HG03439 (cell line): Measurements from ENCODE around the gene APOBEC3A.
"Not testable (repeated sequence)": the region's sequence is repeated elsewhere in the genome, so short reads cannot be mapped to it uniquely, and the experiment has no call there.

Source experiments
- ATAC-seq: cut with Tn5 transposase; IDR thresholded peaks from one replicate; pipeline ENCODE4 v1.9.1; 2021; ENCODE audit warnings: mild to moderate bottlenecking, moderate library complexity; ENCODE audit not compliant: unreplicated experiment

Gene APOBEC3A

GRCh38 chr22:38942702-38943101 lies 14.7 kb upstream of the APOBEC3A start:
- no peak for ATAC-seq

DNA sequence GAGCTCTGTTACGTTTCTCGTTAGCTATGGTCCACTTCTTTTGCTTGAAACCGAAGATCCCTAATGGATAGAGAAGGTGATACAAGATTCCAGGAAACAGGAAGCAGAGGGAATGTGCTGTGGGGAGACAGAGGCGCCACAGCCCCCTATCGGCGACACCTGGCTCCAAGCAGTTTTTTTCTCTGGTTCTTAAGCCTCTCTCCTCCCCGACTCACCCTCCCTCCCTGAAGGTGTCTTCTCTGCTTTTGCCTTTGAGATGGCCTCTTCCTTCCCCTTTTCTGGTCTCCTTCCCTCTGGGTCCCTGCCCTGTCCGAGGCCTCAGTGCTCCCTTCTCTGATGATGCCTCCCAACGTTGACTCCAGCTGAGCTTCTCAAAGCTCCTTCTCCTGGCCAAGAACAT lies 14.2 kb upstream of the APOBEC3A start:
- no peak for ATAC-seq

DNA sequence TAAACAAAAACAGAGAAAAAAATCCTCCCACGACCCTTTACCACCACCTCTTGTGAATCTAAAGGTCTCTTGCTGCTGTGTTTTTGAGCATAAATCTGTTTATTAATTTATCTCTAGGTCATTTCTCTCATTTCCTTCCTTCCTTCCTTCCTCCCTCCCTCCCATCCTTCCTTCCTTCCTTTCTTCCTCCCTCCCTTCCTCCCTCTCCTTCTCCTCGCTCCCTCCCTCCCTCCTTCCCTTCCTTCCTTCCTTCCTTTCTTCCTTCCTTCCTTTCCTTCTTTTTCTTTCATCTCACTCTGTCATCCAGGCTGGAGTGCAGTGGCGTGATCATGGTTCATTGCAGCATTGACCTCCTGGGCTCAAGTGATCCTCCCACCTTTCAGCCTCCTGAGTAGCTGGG lies 13.5 kb upstream of the APOBEC3A start:
- no peak for ATAC-seq

- no peak for ATAC-seq
Measured at GRCh38 chr22:38944653-38945052, 12.8 kb upstream of the APOBEC3A start.

DNA sequence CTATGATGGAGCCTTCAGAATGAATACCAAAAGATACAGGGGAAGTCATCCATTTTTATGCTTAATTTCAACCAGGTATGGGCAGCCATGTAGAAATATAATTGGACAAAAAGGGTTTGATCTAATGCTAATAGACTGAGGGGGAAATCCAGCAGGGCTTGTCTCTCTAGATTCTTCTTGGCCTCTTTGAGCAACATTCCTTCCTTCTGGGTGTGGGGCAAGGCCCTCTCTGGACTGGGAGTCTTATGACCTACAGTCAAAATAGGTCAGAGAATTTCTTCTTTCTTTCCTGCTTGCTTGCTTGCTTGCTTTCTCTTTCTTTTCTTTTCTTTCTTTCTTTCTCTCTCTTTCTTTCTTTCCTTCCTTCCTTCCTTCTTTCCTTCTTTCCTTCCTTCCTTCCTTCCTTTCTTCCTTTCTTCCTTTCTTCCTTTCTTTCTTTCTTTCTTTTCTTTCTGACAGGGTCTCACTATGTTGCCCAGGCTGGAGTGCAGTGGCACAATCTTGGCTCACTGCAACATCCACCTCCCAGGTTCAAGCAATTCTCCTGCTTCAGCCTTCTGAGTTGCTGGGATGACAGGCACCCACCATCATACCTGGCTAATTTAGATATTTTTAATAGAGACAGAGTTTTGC lies 11.6 kb upstream of the APOBEC3A start:
- ATAC-seq, result not testable (repeated sequence)

GRCh38 chr22:38946771-38947170 lies 10.6 kb upstream of the APOBEC3A start:
- no peak for ATAC-seq

DNA sequence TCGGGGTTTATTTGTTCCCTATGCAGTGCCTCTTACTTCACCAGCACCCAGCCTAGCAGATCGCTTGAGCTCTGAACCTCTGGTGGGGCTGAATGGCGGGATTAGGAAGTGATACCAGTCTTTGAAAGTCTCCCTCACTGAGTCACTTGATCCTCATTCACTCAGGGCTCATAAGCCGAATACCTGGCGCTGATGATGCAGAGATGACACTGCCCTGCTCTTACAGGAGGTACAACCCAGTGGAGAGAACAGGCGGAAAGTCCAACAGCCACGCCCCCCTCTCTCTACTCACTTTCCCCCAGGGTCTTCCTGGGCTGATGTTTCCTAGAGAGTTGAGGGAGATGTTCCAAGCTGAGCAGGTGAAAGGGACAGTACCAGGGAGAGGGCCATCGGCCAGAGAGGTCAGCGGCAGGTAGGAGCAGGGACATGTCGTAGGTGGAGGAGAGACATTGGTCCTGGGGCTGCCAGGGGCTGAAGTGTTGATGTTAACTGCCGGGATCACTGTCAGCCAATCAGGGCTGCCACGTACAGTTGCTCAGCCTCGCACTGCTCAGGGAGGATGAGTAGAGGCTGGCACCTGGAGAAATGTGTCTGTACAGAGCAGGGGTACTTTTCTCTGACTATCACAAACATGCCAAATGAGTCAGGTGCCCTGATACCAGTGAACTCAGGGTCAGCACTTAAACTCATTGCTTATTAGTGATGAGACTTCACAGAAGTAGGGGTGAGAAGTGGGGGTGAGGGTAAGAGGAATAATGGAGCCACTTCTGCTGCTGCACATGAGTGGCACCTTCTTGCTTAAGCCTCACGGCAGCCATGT lies 9.9 kb upstream of the APOBEC3A start:
- ATAC-seq, result no peak

- no peak for ATAC-seq
Measured at GRCh38 chr22:38948181-38948940, 9.0 kb upstream of the APOBEC3A start.

GRCh38 chr22:38949889-38950405 lies 7.5 kb upstream of the APOBEC3A start:
- no peak for ATAC-seq

GRCh38 chr22:38950527-38951295 lies 6.7 kb upstream of the APOBEC3A start:
- ATAC-seq, result no peak

GRCh38 chr22:38951734-38952133 lies 5.7 kb upstream of the APOBEC3A start:
- no peak for ATAC-seq

- no peak for ATAC-seq
Measured at GRCh38 chr22:38952281-38952993, 5.0 kb upstream of the APOBEC3A start.

- ATAC-seq, result no peak
Measured at GRCh38 chr22:38953091-38953490, 4.3 kb upstream of the APOBEC3A start.

DNA sequence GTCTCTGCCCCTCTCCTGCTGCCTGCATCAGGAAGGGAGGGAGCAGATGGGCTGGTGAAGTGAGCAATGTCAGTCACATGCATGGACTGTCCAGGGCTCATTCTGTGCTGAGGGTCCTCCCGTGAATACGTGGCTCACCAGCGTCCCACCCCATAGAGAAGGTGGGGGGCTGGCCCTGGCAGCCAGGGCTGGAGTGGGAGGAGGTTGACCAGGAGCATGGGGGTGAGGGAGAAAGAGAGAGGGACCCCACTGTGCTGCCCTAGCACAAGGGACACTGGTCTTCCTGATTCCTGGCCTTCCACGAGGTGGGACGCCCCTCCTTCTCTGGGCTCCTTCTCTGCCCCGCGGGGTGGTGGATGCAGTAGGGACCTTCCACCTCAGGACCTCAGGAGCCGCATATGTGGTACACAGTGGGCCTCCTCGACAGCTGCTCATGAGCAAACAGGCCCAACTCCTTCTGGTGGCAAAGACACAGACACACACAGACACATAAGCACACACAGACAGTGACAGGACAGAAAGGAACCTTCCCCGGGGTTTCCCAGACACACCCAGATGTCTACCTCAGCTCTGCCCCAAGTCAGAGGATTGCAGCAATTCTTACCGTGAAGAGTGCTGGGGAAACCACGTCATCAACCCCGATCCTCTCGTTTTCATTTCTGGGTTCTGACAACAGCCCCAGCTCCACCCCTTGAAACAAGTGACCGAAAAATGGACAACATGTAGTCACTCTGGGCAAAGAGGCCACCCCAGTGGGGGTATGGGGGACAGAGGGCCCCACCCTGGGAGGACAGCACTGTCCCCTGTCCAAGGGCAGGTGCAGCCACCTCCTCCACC lies 3.6 kb upstream of the APOBEC3A start:
- peak; percentile 80 for ATAC-seq

DNA sequence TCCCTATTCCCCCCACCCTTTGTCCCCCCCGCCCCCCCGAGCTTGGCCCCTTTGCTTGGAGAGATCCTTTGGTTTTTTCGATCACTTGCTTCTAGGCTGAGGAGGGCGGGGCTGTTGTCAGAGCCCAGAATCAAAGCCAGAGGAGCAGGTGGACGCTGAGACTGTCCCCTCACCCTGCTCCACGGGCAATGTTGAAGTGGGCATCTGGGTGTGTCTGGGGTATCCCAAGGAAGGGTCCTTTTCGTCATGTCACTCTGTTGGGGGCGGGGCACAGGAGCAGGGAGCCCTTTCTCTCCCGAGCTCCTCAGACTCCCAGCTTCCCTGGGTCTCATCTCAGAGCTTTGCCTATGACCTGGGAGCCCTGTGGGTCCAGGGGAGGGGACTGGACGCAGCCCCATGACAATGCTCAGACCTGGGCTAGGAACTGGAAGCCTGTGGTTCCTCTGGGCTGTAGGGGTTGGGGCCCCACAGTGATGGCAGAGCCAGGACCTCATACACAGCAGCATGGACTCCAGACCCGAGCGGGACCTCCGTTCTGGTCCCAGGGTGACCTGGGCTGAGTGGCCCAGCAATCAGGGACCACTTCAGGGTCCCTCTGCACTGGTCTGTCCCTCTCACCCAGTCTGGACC lies 2.9 kb upstream of the APOBEC3A start:
- ATAC-seq, result no peak

- no peak for ATAC-seq
Measured at GRCh38 chr22:38955250-38955905, 2.0 kb upstream of the APOBEC3A start.

GRCh38 chr22:38955926-38956325 lies 1.5 kb upstream of the APOBEC3A start:
- ATAC-seq, result no peak

DNA sequence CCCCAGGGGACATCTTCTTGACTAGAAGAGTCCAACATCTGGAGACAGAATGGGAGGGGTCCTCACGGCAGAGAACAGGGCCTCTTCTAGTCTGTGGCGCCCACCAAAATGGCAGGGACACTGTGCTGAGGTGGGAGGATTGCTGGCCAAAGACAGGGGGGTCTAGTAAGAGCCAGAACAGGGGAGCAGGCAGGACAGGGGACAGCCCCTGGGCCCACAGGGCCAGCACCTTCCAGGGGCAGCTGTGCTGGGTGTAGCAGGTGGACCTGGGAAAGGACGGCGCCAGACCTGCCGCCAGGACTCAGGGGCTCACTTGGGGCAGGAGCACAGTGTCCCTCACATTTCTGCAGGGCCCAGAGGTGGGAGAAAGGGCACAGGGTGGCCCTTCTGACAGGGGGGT lies 858 bp upstream of the APOBEC3A start:
- ATAC-seq, result no peak
